K562 (cell line): Measurements from ENCODE around the gene KCNH2. TPM values are rescaled to one million over a fixed set of nuclear protein-coding genes. Genes with fewer than 3 reads are reported as not detected.

Experiments
- BRF1 ChIP-seq: IDR thresholded peaks from 3 replicates; pipeline ENCODE4 v1.6.1; 2011; ENCODE audit warnings: borderline replicate concordance, mild to moderate bottlenecking; ENCODE audit not compliant: insufficient read length; ENCODE audit errors: extremely low read depth
- CBFB ChIP-seq: sonication (generic); formaldehyde crosslinking; IDR thresholded peaks from 2 replicates; pipeline ENCODE4 v1.4.0; 2020; ENCODE audit warnings: mild to moderate bottlenecking, missing genetic modification reagents
- HMG20B ChIP-seq: fragments of 250-450 bp; sonication (Bioruptor Pico); IDR thresholded peaks from 2 replicates; pipeline ENCODE4 v1.5.0; 2021; ENCODE audit warnings: mild to moderate bottlenecking
- MAFK ChIP-seq: IDR thresholded peaks from 2 replicates; pipeline ENCODE4 v1.6.1; 2011; ENCODE audit warnings: low read length, improper control_type of control experiment
- MYC ChIP-seq, 2 experiments: fragments of 250-450 bp in 1 of 2; sonication (Bioruptor Pico) in 1 of 2; IDR thresholded peaks; 2 replicates each; pipeline versions ENCODE4 v1.5.1 to v1.6.1; 2012 to 2021; ENCODE audit warnings: low read depth in 2 of 2, borderline replicate concordance in 1 of 2, improper control_type of control experiment in 1 of 2, low read length in 1 of 2, mild to moderate bottlenecking in 1 of 2, moderate library complexity in 1 of 2
- NFE2 ChIP-seq: IDR thresholded peaks from 2 replicates; pipeline ENCODE4 v1.6.1; 2014; ENCODE audit warnings: antibody characterized with exemption, low read depth
- SMAD2 ChIP-seq: fragments of 150-350 bp; IDR thresholded peaks from 2 replicates; pipeline ENCODE4 v1.6.1; 2014; ENCODE audit warnings: low read depth, mild to moderate bottlenecking, low read length
- ZNF212 ChIP-seq: fragments of 450-650 bp; formaldehyde crosslinking; IDR thresholded peaks from 2 replicates; pipeline ENCODE4 v1.4.0; 2020; ENCODE audit warnings: mild to moderate bottlenecking
- ZNF408 ChIP-seq: fragments of 250-450 bp; sonication (Bioruptor Pico); IDR thresholded peaks from 2 replicates; pipeline ENCODE4 v1.4.0; 2020; ENCODE audit warnings: low read depth, mild to moderate bottlenecking, moderate library complexity
- ZNF57 ChIP-seq: fragments of 450-650 bp; formaldehyde crosslinking; IDR thresholded peaks from 2 replicates; pipeline ENCODE4 v1.4.0; 2020; ENCODE audit warnings: mild to moderate bottlenecking, moderate library complexity
- ZNF583 ChIP-seq: fragments of 250-450 bp; sonication (Bioruptor Pico); IDR thresholded peaks from 2 replicates; pipeline ENCODE4 v1.4.0; 2020
- polyA plus RNA-seq, 8 experiments: library from polyadenylated mRNA; depleted of rRNA in 4 of 8; stranded (reverse) in 5 of 8; unstranded in 3 of 8; fragments of >200 nt; fragmentation: Nextera tagmentation in 2 of 8; fragmentation: Illumina TruSeq in 1 of 8; extraction: Ambion mirVana in 2 of 8; extraction: Trizol in 1 of 8; gene quantifications; 2 replicates each; pipeline versions ENCODE4 v1.2.1 to v1.2.3, GENCODE V29; 2011 to 2014; ENCODE audit warnings: inconsistent platforms in 1 of 8, missing spikeins in 1 of 8
- total RNA-seq, 7 experiments: library from RNA; depleted of rRNA in 6 of 7; stranded (reverse); fragments of >200 nt in 6 of 7; fragmentation: Illumina TruSeq in 2 of 7; extraction: Trizol in 2 of 7; gene quantifications; 2 replicates each; pipeline versions ENCODE4 v1.2.1 to v1.2.3, GENCODE V29; 2011 to 2021; ENCODE audit warnings: low replicate concordance in 1 of 7
- TF ChIP-seq, protein P1 (sequence below), 2 experiments: fragments of 150-350 bp in 1 of 2; IDR thresholded peaks; 2 replicates each; pipeline ENCODE4 v1.6.1; 2012 to 2016; ENCODE audit warnings: low read depth in 2 of 2, low read length in 2 of 2, mild to moderate bottlenecking in 1 of 2, moderate library complexity in 1 of 2
- TF ChIP-seq, protein P2 (sequence below): fragments of 250-450 bp; sonication (Bioruptor Pico); IDR thresholded peaks from 2 replicates; pipeline ENCODE4 v1.5.0; 2022; ENCODE audit warnings: mild to moderate bottlenecking
- TF ChIP-seq, protein P3 (sequence below): fragments of 450-650 bp; IDR thresholded peaks from 2 replicates; pipeline ENCODE4 v1.7.1; 2018; ENCODE audit warnings: mild to moderate bottlenecking, low read depth; ENCODE audit not compliant: partially characterized antibody
- TF ChIP-seq, protein P4 (sequence below): sonication (generic); formaldehyde crosslinking; IDR thresholded peaks from 2 replicates; pipeline ENCODE4 v1.8.0; 2022; ENCODE audit warnings: mild to moderate bottlenecking, low read depth, missing genetic modification reagents

The KCNH2 gene
- total and polyA plus RNA-seq, 9 of the 15 experiments (the other 6 are each of a cell fraction or from before 2014, with no cell fraction given) = 18.1 to 368 (median 218) TPM

DNA sequence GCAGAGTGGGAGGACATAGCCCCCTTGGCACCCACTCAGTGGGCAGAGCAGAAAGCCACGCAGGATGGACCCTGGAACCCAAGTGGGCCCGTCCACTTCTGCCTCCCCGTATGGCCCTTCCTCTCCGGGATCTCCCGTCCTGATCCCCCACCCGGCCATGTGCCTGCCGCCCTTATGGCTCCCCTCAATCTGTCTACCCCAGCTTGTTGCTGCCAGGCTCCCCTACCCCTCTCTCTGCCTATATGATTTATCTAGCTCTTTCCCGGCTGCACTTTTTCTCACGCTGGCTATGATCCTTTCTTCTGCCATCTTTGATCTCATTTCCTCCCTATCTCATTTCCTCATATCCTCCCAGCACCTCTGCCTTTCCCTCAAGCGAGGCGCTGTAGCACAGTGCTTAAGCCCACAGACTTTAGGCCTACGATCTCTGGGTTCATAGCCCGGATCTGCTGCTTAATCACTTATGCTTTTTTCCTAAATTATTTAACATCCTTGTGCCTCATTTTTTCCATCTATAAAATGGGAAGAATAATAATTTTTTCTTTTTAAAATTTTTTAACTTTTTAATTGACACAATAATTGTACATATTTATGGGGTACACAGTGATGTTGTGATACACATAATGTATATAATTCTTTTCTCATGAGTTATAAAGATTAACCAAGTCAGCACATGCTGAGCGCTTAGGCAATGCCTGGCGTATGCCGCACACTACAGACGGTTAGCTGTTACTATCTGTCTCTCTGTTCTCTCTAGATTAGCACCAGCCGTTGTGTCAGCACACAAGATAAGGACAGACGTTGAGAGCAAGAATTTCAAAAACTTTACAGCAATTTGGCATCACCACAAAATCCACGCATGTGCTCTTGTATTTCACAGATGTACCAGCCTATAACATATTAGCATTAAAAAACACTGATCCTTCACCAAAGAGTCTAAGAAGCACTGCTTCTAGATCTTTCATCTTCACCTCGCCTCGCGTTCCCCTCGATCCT is 18.1 kb downstream of the KCNH2 start (continued):
- TF ChIP-seq, protein P1, sequence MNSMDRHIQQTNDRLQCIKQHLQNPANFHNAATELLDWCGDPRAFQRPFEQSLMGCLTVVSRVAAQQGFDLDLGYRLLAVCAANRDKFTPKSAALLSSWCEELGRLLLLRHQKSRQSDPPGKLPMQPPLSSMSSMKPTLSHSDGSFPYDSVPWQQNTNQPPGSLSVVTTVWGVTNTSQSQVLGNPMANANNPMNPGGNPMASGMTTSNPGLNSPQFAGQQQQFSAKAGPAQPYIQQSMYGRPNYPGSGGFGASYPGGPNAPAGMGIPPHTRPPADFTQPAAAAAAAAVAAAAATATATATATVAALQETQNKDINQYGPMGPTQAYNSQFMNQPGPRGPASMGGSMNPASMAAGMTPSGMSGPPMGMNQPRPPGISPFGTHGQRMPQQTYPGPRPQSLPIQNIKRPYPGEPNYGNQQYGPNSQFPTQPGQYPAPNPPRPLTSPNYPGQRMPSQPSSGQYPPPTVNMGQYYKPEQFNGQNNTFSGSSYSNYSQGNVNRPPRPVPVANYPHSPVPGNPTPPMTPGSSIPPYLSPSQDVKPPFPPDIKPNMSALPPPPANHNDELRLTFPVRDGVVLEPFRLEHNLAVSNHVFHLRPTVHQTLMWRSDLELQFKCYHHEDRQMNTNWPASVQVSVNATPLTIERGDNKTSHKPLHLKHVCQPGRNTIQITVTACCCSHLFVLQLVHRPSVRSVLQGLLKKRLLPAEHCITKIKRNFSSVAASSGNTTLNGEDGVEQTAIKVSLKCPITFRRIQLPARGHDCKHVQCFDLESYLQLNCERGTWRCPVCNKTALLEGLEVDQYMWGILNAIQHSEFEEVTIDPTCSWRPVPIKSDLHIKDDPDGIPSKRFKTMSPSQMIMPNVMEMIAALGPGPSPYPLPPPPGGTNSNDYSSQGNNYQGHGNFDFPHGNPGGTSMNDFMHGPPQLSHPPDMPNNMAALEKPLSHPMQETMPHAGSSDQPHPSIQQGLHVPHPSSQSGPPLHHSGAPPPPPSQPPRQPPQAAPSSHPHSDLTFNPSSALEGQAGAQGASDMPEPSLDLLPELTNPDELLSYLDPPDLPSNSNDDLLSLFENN (IDR thresholded peaks at IDR 0.05; ENCODE audit: low read depth in 2 of 2, low read length in 2 of 2) = peak in 1 of 2 experiments; percentile 98; a peak in 2 of 4 replicates
- TF ChIP-seq SMAD2 (no peak), ZNF57 (CRISPR knock-in tag) (no peak), CBFB (CRISPR knock-in tag) (0 out of 2 replicates have a peak, but pooled peaks have one; percentile 51), ZNF212 (CRISPR knock-in tag) (peak; percentile 64; the same call in 1 of the 2 replicates), ZNF408 (CRISPR knock-in tag) (no peak), ZNF583 (CRISPR knock-in tag) (peak; percentile 95), HMG20B (CRISPR knock-in tag) (no peak), MYC (IDR thresholded peaks at IDR 0.05; ENCODE audit: low read depth, low read length) (peak; percentile 99), MYC (CRISPR knock-in tag; IDR thresholded peaks at IDR 0.05; ENCODE audit: borderline replicate concordance, low read depth) (peak; percentile 88), BRF1 (no peak), MAFK (peak; percentile 61; the same call in 1 of the 2 replicates), NFE2 (peak; percentile 64; the same call in 1 of the 2 replicates)
- TF ChIP-seq, protein P2, sequence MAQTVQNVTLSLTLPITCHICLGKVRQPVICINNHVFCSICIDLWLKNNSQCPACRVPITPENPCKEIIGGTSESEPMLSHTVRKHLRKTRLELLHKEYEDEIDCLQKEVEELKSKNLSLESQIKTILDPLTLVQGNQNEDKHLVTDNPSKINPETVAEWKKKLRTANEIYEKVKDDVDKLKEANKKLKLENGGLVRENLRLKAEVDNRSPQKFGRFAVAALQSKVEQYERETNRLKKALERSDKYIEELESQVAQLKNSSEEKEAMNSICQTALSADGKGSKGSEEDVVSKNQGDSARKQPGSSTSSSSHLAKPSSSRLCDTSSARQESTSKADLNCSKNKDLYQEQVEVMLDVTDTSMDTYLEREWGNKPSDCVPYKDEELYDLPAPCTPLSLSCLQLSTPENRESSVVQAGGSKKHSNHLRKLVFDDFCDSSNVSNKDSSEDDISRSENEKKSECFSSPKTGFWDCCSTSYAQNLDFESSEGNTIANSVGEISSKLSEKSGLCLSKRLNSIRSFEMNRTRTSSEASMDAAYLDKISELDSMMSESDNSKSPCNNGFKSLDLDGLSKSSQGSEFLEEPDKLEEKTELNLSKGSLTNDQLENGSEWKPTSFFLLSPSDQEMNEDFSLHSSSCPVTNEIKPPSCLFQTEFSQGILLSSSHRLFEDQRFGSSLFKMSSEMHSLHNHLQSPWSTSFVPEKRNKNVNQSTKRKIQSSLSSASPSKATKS (CRISPR knock-in tag) = no peak
- TF ChIP-seq, protein P3, sequence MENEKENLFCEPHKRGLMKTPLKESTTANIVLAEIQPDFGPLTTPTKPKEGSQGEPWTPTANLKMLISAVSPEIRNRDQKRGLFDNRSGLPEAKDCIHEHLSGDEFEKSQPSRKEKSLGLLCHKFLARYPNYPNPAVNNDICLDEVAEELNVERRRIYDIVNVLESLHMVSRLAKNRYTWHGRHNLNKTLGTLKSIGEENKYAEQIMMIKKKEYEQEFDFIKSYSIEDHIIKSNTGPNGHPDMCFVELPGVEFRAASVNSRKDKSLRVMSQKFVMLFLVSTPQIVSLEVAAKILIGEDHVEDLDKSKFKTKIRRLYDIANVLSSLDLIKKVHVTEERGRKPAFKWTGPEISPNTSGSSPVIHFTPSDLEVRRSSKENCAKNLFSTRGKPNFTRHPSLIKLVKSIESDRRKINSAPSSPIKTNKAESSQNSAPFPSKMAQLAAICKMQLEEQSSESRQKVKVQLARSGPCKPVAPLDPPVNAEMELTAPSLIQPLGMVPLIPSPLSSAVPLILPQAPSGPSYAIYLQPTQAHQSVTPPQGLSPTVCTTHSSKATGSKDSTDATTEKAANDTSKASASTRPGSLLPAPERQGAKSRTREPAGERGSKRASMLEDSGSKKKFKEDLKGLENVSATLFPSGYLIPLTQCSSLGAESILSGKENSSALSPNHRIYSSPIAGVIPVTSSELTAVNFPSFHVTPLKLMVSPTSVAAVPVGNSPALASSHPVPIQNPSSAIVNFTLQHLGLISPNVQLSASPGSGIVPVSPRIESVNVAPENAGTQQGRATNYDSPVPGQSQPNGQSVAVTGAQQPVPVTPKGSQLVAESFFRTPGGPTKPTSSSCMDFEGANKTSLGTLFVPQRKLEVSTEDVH = peak; percentile 51
- TF ChIP-seq, protein P4, sequence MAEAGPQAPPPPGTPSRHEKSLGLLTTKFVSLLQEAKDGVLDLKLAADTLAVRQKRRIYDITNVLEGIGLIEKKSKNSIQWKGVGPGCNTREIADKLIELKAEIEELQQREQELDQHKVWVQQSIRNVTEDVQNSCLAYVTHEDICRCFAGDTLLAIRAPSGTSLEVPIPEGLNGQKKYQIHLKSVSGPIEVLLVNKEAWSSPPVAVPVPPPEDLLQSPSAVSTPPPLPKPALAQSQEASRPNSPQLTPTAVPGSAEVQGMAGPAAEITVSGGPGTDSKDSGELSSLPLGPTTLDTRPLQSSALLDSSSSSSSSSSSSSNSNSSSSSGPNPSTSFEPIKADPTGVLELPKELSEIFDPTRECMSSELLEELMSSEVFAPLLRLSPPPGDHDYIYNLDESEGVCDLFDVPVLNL = no peak
